HG02763 (cell line): ENCODE results near the gene MRPL12.
"Not testable (repeated sequence)": the region's sequence is repeated elsewhere in the genome, so short reads cannot be mapped to it uniquely, and the experiment has no call there.

Experiments
- ATAC-seq: cut with Tn5 transposase; IDR thresholded peaks from one replicate; pipeline ENCODE4 v1.9.1; 2021; ENCODE audit warnings: mild to moderate bottlenecking, moderate library complexity; ENCODE audit not compliant: unreplicated experiment

The MRPL12 gene

DNA sequence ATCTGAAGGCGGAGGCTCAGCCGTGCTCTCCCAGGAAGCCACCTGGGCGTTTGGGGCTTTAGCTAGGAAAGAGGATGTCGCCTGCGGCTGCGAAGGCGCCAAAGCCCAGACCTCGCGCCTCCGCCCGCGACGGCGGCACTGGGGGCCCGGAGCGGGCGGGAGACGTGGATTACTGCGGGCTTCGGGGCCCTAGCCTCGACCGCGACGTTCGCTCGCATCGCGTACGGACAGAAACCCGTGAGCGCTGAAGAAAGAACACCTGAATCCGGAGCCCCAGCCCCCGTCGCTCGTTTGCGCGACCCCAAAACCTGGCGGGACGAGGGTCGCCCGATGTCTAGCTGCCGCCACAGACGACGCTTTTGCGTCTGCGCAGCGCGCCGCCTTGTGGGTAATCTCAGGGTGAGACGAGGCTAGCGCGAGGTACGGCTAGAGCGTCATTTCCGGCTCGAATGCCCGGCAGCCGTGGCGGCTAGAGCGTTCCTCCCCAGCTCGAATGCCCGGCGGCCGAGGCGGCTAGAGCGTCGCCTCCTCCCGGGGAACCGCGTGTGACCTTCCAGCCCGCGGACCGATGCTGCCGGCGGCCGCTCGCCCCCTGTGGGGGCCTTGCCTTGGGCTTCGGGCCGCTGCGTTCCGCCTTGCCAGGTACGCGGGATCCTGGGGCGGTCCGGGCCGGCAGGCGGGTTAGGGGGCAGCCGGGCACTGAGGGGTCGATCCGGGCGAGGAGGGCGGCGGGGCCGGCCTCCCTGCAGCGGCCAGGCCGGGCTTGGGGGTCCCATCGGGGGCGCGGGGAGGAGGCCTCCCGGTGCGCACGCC lies at the start of gene MRPL12:
MRPL12 (plus strand) TSS at position 434 of the 813 bp plus-strand sequence; CDS start at position 569, 135 bp downstream.
- peak; percentile 90 for ATAC-seq

DNA sequence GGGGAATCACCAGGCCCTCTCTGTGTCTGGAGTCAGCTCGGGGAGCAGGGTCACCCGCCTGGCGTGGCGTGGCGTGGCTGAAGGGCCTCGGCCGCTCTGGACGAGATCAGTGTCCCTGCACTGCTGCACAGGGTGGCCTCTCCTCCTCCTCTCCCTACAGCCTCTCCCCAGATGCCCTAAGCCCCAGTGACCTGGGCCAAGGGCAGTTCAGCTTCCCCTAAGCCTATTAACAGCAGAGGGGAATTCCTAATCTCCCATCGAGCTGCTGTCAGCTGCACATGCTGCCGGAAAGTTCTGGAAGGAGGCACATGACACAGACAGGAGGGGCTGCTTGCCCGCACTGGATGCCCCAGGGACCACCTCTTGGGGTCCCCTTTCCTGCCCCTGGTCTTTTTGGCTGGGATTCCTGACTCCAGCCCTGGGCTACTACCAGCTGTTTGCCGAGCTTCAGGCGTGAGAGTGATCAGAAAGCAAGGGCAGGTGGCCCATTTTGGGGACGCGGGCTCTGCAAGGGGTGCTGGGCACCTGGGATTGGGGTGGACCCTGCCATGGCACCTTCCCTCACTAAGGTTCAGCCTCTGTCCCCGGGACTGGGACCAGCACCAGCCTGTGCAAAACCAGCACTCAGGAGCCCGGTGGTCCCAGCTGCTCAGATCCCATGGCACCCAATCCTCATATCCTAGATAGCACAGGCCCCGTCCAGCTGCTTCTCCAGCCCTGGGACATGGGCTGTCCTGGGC lies 47.6 kb upstream of the MRPL12 start:
- no peak for ATAC-seq

DNA sequence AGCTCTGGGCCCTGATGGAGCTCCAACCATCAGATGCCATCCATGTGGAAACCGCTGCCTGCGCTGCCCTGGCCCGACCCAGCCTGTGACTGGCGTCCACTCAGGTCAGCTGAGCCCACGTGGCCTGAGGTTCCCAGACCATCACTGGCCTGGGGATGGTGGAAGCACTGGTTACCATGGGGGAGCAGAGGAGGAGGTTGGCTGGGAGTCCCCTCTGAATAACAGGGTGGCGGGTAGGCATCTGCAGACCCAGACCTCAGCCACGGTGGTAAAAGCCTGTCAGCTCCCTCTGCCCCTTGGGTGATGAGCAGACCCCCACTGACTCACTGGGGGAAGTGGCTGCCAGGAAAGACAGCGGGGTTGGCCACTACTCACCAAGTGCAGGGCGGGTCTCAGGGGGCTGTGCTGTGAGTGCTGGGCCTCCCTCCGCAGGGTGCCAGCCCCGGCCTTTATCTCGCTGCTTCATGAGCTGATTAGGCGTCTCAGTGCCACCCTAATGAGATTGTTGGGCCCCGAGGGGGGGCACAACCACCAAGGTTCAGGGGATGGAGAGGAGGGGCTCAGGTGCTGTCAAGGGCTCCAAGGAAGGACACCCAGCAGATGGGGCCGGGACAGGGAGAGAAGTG lies 46.9 kb upstream of the MRPL12 start, which contains the start of gene PDE6G:
PDE6G (minus strand) TSS at position 425 of the 626 bp plus-strand sequence. CDS start 3,237 bp downstream, outside the sequence.
- no peak for ATAC-seq

DNA sequence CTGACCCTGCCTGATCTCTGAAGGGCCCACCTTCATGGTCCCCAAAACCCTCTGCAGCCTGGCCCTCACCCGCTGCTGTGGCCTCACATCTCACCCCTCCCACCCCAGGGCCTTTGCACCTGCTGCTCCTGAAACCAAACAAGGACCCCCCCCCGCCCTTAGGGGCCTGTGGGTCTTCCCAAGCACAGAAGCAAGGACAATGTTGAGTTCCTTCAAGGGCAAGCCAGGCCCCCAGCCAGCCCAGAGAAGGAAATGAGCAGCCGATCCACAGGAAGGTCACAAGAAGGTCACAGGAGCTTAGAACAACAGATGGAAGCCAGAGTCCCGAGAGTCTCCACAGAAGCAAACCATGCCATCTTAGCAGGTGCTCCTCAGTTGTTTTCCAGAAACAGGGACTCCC lies 46.3 kb upstream of the MRPL12 start:
- ATAC-seq: no peak

DNA sequence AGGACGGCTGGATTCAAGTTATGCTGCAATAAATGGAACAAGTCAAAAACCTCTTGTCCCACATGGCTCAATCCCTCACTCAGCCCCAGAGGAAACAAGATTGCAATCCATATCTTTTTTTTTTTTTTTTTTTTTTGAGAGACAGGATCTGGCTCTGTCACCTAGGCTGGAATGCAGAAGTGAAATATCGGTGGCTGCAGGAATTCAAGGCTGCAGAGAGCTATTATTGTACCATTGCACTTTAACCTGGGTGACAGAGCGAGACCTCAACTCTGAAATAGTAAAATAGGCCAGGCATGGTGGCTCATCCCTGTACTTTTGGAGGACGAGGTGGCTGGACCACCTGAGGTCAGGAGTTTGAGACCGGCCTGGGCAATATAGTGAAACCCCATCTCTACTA lies 44.1 kb upstream of the MRPL12 start:
- no peak for ATAC-seq

DNA sequence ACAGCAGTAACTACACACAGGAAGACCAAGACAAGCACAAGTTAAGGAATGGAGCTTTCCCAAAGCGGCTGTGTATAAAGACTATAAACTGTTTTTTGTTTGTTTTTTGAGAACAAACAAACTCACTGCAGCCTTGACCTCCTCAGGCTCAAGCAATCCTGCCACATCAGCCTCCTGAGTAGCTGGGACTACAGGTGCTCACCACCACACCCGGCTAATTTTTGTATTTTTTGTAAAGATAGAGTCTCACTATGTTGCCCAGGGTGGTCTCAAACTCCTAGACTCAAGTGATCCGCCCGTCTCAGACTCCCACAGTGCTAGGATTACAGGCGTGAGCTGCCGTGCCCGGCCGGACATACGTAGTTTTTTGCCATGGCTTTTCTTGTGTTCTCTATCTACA lies 42.7 kb upstream of the MRPL12 start:
- ATAC-seq: no peak

DNA sequence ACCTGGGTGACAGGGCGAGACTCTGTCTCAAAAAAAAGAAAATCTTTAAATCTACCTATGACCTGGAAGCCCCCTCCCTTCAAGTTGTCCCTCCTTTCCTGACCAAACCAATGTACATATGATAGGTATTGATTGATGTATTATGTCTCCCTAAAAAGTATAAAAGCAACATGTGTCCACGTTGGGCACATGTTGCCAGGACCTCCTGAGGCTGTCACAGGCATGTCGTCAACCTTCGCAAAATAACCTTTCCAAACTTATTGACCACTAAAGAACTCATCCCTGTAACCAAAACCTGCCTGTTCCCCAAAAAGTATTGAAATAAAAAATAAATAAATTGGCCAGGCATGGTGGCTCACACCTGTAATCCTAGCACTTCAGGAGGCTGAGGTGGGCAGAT lies 41.2 kb upstream of the MRPL12 start:
- ATAC-seq: no peak

DNA sequence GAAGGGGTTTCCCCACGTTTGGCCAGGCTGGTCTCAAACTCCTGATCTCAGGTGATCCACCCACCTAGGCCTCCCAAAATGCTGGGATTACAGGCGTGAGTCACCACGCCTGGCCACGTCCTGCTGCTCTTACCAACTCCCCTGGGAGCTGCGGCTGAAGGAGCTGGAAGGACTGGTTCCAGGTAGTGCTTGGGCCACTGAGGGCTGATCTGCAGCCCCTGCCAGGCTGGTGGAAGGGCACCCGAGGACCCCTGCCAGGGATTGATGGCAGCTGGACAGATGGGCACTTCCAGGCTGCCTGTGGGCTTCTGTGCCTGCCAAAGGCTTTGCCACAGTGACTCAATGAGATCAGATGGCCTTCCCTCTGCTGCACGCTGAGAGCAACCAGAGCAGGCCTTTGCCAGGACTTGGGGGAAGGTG lies 39.1 kb upstream of the MRPL12 start:
- no peak for ATAC-seq

DNA sequence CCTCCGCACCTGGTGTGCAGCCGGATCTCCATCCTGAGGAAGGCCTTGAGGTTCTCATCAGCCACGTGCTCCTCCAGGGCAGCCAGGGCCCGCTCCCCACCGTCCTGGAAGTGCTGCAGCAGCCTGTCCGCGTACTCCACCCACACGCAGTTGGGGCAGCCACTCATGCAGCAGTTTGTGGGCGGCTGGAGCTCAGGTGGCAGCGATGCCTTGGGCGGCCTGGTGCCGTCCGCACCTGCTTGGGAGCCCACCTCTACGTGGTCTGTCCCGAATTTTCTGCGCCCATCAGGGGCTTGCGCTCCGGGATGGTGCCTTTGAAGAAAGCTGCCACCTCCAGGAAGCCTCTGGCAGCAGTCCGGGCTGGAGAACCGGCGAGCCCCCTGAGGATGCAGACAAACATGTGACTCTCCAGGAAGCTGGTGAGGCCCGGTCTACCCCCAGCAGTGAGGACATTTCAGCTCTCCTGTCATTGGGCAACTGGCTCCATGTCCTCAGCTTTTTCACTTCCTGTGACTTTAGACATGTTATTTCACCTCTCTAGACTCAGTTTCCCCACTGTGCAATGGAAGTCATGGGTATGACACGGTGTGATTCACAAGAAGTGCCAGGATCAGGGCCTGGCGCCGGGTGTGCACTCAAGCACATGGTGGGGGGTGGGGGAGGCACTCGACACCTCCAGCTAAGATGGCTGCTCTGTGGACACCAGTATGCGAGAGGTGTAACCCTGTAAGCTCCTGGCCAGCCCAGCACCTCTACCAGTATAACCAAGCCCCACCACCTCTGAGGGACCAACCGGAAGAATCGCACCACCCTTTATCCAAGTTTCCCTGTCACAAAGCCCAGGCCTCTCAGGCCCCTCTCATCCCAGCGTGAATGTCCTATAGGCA lies 37.7 kb upstream of the MRPL12 start:
- no peak for ATAC-seq

DNA sequence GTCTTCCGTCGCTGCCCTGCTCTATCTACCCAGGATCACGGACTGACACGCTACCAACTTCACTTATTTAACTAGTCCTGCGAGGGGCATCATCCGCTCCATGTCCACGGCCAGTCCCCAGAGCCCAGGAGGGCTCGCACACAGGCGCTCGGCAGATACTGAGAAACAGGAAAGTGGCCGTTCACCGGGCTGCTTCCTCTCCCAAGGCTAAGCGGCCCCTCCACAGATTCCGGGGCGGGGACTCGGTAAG lies 37.1 kb upstream of the MRPL12 start:
- no peak for ATAC-seq

DNA sequence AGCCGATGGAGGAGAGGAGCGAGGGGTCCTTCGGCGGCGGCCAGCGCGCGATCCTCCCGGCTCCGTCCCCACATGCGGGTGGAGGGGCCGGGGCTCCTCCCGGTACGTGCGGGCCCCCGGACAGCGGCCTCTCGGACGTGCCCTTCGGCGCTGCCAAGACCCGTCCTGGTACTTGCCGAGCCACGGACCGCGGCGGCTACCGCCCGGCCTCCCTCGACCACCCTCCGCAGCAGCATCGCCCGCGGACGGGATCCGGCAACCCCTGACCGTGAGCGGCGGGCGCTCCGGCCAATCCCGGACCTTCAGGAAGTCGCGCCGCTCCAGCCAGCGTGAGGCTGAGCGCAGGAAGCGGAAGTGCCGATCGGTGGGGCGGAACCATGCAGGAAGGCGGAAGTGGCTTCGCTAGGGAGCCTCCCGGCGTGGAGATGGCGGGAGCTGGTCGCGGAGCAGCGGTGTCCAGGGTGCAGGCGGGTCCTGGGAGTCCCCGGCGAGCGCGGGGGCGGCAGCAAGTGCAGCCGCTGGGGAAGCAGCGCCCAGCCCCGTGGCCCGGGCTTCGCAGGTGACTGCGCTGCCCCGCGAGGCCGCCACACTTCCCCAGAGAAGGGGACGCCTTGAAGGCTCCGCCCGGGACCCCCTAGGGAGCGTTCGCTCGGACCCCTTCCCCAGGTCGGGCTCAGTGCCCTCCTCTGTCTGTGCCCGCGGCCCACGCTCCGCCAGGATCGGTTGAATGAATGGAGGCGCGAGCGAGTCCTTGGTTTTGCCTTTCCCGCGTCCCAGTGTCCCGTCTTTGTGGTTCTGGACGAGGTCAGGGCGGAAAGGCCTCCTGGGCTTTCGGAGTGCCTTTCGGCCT lies 36.6 kb upstream of the MRPL12 start, which contains the start of the genes CCDC137 and OXLD1:
CCDC137 (plus strand) TSS at position 396 of the 850 bp plus-strand sequence; CDS start at position 426, 30 bp downstream.
OXLD1 (minus strand) TSS at position 264 of the 850 bp plus-strand sequence; CDS start at position 236, 28 bp downstream.
- peak; percentile 93 for ATAC-seq

DNA sequence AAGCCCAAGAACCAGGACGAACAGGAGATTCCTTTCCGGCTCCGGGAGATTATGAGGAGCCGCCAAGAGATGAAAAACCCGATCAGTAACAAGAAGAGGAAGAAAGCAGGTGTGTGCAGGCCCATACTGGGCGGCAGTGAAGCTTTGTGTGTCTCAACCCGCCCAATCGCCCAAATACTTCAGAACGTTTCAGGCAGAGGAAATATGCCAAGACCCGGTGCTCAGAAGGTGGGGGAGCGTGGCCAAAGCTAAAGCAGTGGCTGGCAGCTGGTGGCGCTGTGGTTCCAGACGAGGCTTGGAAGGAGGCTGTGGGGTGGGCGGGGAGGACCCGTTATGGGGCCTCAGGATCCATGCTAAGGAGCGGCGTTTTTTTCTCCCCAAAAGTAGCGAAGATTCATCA lies 35.4 kb upstream of the MRPL12 start:
- ATAC-seq: no peak

DNA sequence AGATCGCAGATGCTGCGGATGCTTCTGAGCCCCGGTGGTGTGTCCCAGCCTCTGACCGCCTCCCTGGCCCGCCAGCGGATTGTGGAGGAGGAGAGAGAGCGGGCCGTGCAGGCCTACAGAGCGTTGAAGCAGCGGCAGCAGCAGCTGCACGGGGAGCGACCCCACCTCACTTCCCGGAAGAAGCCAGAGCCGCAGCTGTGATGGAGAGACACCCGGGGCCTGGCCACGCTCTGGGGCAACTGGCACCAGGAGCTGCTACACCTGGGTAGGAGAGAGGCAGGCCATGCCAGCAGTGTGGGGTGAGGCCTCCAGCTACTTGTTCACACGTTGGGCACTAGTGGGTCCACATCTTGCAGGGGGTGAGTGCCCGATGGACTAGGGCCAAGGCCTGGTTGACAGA lies 30.7 kb upstream of the MRPL12 start:
- no peak for ATAC-seq

DNA sequence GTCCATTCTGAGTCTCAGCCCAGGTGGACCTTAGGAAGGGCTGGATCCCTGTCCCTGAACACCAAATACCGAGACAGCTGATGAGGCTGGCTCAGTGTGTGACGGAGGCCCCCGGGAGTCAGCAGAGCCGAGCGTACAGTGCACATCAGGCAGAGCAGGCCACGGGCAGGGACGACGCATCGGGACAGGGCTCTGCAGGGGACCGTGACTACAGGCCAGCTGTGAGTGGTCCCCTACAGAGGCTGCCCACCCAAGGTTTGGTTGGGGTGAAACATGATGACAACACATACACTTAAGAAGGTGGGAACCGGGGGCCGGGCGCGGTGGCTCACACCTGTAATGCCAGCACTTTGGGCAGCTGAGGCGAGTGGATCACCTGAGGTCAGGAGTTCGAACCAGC lies 30.2 kb upstream of the MRPL12 start:
- no peak for ATAC-seq

DNA sequence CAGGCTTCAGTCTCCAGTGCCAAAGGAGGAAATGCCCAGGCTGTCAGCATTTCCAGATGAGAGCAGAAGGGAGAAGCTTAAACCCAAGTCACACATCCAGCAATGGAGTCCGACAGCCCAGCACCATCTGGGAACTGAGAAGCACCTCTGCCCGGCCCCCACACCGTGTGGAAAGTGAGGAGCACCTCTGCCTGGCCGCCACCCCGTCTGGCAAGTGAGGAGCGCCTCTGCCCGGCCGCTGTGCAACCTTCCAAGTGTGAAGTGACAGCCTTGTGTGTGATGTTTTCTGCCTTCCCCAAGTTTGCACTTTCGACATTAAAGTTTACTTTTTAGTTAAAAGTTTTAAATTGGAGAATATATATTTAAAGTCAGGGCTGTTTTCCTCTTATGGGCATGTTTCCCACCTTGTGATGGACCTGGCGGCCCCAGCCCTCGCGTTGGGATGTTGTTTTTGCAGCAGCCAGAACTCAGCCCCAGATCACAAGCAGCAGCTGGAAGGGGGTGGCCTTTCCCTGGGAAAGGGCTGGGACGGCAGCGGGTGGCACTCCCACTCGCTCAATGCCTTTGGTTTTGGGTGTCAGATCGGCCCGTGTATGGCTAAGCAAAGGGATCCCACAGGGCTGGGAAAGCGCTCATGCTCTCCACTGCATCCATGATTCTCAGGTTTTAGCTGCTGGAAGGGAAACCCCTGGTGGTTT lies 29.5 kb upstream of the MRPL12 start:
- no peak for ATAC-seq

DNA sequence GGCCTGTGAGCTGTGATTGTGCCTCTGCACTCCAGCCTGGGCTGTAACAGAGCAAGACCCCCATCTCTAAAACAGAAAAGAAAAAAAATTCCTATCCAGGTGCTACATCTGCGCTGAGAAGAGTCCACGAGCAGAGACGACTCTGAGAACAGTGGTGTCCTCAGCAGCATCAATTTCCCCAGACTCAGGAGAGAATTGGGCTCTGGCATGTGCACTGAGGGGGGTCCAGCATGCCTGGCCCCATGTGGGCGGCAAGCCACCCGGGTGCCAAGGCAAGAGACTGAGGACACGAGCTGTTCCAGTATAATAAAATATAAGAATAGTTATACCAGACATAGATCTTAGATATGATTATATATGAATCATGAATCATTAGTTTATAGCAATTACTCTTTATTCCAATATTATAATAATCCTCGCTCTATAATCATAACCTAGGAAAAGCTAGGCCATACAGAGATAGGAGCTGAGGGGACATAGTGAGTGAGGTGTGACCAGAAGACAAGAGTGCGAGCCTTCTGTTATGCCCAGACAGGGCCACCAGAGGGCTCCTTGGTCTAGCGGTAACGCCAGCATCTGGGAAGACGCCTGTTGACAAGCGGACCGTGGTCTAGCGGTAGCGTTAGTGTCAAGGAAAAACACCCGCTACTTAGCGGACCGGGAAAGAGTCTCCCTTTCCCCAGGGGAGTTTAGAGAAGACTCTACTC lies 27.5 kb upstream of the MRPL12 start:
- ATAC-seq: not testable (repeated sequence)

DNA sequence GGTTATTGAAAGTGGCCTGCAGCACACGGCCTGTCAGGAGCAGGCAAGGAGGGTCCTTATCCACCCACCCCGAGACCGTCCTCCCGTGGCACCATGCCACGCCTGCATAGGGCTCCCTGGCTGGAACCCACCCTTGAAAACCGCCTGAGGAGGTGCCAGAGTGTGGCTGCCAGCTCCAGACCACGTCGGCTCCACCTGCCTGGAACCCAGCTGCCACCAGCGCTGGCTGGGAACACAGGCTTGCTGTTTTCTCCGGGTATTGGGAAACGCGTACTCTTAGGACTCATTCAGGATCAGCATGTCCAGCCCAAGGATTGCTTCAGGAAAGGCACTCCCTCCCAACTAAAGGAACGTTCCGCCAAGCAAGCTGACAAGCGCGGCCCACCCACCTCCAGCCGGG lies 26.3 kb upstream of the MRPL12 start:
- ATAC-seq: no peak

DNA sequence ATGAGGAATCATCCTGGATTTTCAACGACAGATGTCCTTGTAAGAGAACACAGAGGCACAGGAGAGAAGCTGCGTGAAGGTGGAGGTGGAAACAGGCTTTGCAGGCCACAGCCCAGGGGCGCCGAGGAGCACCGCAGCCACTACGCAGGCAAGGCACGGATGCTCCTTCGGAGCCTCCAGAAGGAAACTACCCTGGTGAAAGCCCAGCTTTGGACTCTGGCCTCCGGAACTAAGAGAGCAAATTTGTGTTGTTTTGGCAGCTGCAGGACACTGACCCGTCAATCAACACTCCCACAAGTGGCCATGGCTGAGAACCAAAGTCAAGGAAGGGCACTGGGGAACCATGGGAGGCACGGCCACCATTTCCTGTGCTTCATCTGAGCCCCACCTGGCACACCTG lies 23.0 kb upstream of the MRPL12 start:
- ATAC-seq: no peak

DNA sequence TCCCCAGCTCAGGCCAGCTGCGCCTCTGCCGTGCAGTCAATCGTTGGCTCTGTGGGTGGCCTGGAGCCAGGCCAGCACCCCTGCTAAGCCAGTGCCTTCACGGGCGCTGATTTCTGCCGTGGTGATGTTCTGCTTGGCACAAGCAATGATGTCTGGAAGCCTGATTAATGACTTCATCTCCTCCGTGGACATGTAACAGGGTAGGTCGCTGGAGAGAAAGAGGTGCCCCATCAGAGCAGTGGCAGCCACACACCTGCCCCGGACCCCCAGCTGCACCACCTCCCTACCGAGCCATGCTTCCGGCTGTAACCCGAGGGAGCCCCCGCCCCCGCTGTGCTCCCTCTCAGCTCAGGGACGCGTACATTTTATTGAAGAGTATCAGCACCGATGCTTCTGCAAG lies 21.5 kb upstream of the MRPL12 start:
- ATAC-seq: no peak
